ENCODE measurements around the gene MAP3K21.

Gene MAP3K21

DNA sequence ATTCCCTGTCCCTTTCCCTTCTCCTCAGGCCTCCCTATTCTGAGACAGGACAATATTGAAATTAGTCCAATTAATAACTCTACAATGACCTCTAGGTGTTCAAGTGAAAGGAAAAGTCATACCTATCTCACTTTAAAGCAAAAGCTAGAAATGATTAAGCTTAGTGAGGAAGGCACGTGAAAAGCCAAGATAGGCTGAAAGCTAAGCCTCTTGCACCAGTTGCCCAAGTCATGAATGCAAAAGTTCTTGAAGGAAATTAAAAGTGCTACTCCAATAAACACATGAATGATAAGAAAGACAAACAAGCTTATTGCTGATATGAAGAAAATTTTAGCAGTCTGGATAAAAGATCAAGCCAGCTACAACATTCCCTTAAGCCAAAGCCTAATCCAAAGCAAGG lies 3.8 kb upstream of the MAP3K21 start:
- TF ChIP-seq TCF4 (CRISPR knock-in tag; IDR thresholded peaks at IDR 0.05; ENCODE audit: borderline replicate concordance) (no peak), BACH2 (CRISPR knock-in tag; IDR thresholded peaks at IDR 0.05; ENCODE audit: borderline replicate concordance) (no peak), CSDC2 (CRISPR knock-in tag; IDR thresholded peaks at IDR 0.05) (no peak), ZNF565 (CRISPR knock-in tag; conservative IDR thresholded peaks at IDR 0.05; ENCODE audit: low read depth) (no peak), ZFP3 (CRISPR knock-in tag; IDR thresholded peaks at IDR 0.05) (no peak)
- no peak for ATAC-seq

DNA sequence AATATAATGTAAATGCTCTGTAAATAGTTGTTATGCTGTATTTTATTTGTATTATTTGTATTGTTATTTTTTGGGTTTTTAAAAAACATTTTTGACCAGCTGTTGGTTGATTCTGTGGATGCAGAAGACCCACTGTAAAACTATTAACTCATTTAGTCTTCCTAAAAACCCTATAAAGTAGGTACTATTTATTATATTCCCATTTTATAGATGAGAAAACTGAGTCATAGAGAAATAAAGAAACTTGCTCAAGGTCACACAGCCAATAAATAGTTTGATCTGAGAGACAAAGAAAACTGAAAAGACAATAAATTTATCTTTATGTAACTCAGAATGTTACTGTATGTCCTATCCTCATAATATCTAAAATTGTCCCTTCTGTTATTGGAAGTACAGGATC lies 1.2 kb upstream of the MAP3K21 start:
- TF ChIP-seq BACH2 (CRISPR knock-in tag; IDR thresholded peaks at IDR 0.05; ENCODE audit: borderline replicate concordance) (no peak), ZFP3 (CRISPR knock-in tag; IDR thresholded peaks at IDR 0.05) (no peak), SNAI2 (CRISPR knock-in tag; IDR thresholded peaks at IDR 0.05) (no peak), OSR1 (CRISPR knock-in tag; IDR thresholded peaks at IDR 0.05) (no peak), ZFP30 (CRISPR knock-in tag; IDR thresholded peaks at IDR 0.05) (no peak), ZNF70 (CRISPR knock-in tag; IDR thresholded peaks at IDR 0.05) (no peak), TCF4 (CRISPR knock-in tag; IDR thresholded peaks at IDR 0.05; ENCODE audit: borderline replicate concordance) (no peak), GLIS3 (CRISPR knock-in tag; IDR thresholded peaks at IDR 0.05) (no peak), ZNF565 (CRISPR knock-in tag; conservative IDR thresholded peaks at IDR 0.05; ENCODE audit: low read depth) (no peak), RARB (CRISPR knock-in tag; IDR thresholded peaks at IDR 0.05) (no peak), ESRRG (CRISPR knock-in tag; IDR thresholded peaks at IDR 0.05) (no peak), ARNTL (CRISPR knock-in tag; IDR thresholded peaks at IDR 0.05; ENCODE audit: borderline replicate concordance, low read depth) (no peak)
- TF ChIP-seq, protein P1, sequence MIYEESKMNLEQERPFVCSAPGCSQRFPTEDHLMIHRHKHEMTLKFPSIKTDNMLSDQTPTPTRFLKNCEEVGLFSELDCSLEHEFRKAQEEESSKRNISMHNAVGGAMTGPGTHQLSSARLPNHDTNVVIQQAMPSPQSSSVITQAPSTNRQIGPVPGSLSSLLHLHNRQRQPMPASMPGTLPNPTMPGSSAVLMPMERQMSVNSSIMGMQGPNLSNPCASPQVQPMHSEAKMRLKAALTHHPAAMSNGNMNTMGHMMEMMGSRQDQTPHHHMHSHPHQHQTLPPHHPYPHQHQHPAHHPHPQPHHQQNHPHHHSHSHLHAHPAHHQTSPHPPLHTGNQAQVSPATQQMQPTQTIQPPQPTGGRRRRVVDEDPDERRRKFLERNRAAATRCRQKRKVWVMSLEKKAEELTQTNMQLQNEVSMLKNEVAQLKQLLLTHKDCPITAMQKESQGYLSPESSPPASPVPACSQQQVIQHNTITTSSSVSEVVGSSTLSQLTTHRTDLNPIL (CRISPR knock-in tag; IDR thresholded peaks at IDR 0.05; ENCODE audit: low read depth) = no peak
- TF ChIP-seq, protein P2, sequence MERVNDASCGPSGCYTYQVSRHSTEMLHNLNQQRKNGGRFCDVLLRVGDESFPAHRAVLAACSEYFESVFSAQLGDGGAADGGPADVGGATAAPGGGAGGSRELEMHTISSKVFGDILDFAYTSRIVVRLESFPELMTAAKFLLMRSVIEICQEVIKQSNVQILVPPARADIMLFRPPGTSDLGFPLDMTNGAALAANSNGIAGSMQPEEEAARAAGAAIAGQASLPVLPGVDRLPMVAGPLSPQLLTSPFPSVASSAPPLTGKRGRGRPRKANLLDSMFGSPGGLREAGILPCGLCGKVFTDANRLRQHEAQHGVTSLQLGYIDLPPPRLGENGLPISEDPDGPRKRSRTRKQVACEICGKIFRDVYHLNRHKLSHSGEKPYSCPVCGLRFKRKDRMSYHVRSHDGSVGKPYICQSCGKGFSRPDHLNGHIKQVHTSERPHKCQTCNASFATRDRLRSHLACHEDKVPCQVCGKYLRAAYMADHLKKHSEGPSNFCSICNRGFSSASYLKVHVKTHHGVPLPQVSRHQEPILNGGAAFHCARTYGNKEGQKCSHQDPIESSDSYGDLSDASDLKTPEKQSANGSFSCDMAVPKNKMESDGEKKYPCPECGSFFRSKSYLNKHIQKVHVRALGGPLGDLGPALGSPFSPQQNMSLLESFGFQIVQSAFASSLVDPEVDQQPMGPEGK (CRISPR knock-in tag; IDR thresholded peaks at IDR 0.05; ENCODE audit: borderline replicate concordance) = no peak
- TF ChIP-seq, protein P3, sequence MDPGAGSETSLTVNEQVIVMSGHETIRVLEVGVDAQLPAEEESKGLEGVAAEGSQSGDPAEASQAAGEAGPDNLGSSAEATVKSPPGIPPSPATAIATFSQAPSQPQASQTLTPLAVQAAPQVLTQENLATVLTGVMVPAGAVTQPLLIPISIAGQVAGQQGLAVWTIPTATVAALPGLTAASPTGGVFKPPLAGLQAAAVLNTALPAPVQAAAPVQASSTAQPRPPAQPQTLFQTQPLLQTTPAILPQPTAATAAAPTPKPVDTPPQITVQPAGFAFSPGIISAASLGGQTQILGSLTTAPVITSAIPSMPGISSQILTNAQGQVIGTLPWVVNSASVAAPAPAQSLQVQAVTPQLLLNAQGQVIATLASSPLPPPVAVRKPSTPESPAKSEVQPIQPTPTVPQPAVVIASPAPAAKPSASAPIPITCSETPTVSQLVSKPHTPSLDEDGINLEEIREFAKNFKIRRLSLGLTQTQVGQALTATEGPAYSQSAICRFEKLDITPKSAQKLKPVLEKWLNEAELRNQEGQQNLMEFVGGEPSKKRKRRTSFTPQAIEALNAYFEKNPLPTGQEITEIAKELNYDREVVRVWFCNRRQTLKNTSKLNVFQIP (CRISPR knock-in tag; IDR thresholded peaks at IDR 0.05; ENCODE audit: borderline replicate concordance, low read depth) = no peak
- TF ChIP-seq, protein P4, sequence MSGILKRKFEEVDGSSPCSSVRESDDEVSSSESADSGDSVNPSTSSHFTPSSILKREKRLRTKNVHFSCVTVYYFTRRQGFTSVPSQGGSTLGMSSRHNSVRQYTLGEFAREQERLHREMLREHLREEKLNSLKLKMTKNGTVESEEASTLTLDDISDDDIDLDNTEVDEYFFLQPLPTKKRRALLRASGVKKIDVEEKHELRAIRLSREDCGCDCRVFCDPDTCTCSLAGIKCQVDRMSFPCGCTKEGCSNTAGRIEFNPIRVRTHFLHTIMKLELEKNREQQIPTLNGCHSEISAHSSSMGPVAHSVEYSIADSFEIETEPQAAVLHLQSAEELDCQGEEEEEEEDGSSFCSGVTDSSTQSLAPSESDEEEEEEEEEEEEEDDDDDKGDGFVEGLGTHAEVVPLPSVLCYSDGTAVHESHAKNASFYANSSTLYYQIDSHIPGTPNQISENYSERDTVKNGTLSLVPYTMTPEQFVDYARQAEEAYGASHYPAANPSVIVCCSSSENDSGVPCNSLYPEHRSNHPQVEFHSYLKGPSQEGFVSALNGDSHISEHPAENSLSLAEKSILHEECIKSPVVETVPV (CRISPR knock-in tag; IDR thresholded peaks at IDR 0.05) = no peak
- ATAC-seq = no peak

DNA sequence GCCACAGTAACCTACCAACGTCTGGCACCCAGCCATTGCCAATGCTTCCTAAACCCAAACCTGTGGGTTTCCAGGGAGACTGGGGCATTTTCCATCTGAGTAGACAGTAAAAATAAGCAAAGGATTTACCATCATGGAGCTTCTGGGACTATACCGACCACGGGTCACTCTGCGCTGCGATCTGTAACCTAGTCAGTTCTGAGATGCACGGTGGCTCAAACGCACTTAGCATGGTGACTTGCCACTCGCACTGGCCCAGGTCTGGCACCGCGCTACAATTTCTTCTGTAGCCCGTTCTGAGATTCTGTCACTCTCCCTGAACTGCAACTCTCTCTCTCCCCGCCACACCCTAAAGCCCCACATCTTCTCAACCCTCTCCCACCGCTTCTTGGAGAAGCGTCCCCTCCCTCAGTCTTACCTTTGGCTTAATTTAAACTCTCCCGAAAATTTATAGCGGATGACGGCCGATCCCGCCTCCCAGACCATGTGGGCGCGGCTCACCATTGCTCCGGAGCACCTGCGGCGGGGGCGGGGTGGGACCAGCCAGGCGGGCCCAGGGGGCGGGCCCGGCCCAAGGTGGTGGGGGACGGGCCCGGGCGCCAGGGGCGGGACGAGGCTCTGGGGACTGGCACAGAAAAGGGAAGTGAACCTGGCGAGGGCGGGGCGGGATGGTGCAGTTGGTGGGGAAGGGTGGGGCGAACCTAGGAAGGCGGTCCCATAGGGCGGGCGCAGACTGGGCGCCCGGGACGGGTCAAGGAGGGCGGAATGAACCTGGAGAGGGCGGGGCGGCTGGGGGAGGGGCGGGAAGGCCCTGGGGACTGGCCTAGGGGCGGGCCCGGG lies 493 bp upstream of the MAP3K21 start:
- TF ChIP-seq, protein P4 (CRISPR knock-in tag; IDR thresholded peaks at IDR 0.05) = no peak
- ATAC-seq = peak; percentile 76

DNA sequence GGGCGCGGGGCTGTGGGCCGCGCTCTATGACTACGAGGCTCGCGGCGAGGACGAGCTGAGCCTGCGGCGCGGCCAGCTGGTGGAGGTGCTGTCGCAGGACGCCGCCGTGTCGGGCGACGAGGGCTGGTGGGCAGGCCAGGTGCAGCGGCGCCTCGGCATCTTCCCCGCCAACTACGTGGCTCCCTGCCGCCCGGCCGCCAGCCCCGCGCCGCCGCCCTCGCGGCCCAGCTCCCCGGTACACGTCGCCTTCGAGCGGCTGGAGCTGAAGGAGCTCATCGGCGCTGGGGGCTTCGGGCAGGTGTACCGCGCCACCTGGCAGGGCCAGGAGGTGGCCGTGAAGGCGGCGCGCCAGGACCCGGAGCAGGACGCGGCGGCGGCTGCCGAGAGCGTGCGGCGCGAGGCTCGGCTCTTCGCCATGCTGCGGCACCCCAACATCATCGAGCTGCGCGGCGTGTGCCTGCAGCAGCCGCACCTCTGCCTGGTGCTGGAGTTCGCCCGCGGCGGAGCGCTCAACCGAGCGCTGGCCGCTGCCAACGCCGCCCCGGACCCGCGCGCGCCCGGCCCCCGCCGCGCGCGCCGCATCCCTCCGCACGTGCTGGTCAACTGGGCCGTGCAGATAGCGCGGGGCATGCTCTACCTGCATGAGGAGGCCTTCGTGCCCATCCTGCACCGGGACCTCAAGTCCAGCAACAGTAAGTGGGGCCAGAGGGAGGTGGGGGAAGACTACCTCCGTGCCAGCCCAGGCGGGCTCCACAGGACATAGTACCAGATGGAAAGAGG lies 808 bp downstream of the MAP3K21 start:
- TF ChIP-seq ZFP3 (CRISPR knock-in tag; IDR thresholded peaks at IDR 0.05) (0 out of 2 replicates have a peak, but pooled peaks have one; percentile 64), ESRRG (CRISPR knock-in tag; IDR thresholded peaks at IDR 0.05) (no peak)
- ATAC-seq = peak; percentile 52

Data from SK-N-SH treated with all-trans-retinoic acid at 6 μM for 48 hours (cell line).